ENCODE data around the gene EGFL8.

Gene EGFL8

DNA sequence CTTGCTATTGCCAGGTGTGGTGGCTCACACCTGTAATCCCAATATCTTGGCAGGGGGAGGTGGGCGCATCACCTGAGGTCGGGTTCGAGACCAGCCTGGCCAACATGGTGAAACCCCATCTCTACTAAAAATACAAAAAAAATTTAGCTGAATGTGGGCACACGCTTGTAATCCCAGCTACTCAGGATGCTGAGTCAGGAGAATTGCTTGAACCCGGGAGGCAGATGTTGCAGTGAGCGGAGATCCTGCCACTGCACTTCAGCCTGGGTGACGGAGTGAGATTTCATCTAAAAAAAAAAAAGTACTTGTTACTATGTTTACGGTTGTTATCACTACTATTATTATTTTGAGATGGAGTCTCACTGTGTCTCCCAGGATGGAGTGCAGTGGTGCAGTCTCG, 7.5 kb upstream of the EGFL8 start:
- H3K9me2 ChIP-seq (replicated peaks; ENCODE audit: low read depth, low read length): no peaks in the 10 kb centered on the region
- TF ChIP-seq EZH2phosphoT487 (IDR thresholded peaks at IDR 0.05; ENCODE audit: borderline replicate concordance): no peak
- TF ChIP-seq, protein P1, sequence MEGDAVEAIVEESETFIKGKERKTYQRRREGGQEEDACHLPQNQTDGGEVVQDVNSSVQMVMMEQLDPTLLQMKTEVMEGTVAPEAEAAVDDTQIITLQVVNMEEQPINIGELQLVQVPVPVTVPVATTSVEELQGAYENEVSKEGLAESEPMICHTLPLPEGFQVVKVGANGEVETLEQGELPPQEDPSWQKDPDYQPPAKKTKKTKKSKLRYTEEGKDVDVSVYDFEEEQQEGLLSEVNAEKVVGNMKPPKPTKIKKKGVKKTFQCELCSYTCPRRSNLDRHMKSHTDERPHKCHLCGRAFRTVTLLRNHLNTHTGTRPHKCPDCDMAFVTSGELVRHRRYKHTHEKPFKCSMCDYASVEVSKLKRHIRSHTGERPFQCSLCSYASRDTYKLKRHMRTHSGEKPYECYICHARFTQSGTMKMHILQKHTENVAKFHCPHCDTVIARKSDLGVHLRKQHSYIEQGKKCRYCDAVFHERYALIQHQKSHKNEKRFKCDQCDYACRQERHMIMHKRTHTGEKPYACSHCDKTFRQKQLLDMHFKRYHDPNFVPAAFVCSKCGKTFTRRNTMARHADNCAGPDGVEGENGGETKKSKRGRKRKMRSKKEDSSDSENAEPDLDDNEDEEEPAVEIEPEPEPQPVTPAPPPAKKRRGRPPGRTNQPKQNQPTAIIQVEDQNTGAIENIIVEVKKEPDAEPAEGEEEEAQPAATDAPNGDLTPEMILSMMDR (conservative IDR thresholded peaks at IDR 0.05; ENCODE audit: low read length): no peak
- H3K36me3 ChIP-seq (ENCODE audit: insufficient read depth, low read length): peaks cover 11% of the 10 kb centered on the region; the same call in 1 of the 2 replicates
- no peak overlapping the region for H3K4me3 ChIP-seq (ENCODE audit: low read length, poor library complexity, severe bottlenecking)
- no peaks in the 10 kb centered on the region for H4K20me1 ChIP-seq (ENCODE audit: insufficient read depth, low read length, poor library complexity, severe bottlenecking)
- no peaks in the 10 kb centered on the region for H3K9me3 ChIP-seq (ENCODE audit: insufficient read depth, low read depth, low read length)
- H2AFZ ChIP-seq (ENCODE audit: low read length): no peak overlapping the region
- H3F3A ChIP-seq (ENCODE audit: low read depth): no peaks in the 10 kb centered on the region
- H3K4me1 ChIP-seq (ENCODE audit: insufficient read depth, low read length, poor library complexity, severe bottlenecking): peaks cover 21% of the 10 kb centered on the region
- H3K9ac ChIP-seq (ENCODE audit: low read depth, low read length, poor library complexity, severe bottlenecking): no peak overlapping the region
- H3K79me2 ChIP-seq (ENCODE audit: insufficient read depth, low read length): peaks cover 17% of the 10 kb centered on the region
- H3K27me3 ChIP-seq (ENCODE audit: insufficient read depth, low read length, poor library complexity, severe bottlenecking): no peaks in the 10 kb centered on the region
- no peak overlapping the region for H3K4me2 ChIP-seq (ENCODE audit: low read depth, low read length, poor library complexity, severe bottlenecking)

DNA sequence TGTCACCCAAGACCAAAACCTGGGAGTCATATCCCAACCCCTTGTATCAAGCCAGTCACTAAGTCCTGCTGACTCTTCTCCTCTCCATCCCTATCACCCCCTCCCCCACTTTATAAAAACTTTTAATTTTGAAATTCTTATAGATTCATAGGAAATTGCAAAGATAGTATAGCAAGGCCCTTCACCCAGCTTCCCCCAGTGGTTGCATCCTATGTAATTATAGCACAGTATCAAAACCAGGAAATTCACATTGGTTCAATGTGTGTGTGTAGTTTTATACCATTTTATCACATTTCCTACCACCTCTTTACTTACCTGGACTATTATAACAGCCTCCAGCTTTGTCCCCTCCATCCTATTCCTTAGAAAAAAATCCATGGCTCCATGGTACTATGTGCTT, 6.3 kb upstream of the EGFL8 start:
- H3K9me3 ChIP-seq (ENCODE audit: insufficient read depth, low read depth, low read length): no peaks in the 10 kb centered on the region
- H3K4me1 ChIP-seq (ENCODE audit: insufficient read depth, low read length, poor library complexity, severe bottlenecking): peaks cover 19% of the 10 kb centered on the region
- no peaks in the 10 kb centered on the region for H3K27me3 ChIP-seq (ENCODE audit: insufficient read depth, low read length, poor library complexity, severe bottlenecking)
- H3K4me2 ChIP-seq (ENCODE audit: low read depth, low read length, poor library complexity, severe bottlenecking): no peak overlapping the region
- H2AFZ ChIP-seq (ENCODE audit: low read length): no peak overlapping the region
- no peaks in the 10 kb centered on the region for H3F3A ChIP-seq (ENCODE audit: low read depth)
- H3K9ac ChIP-seq (ENCODE audit: low read depth, low read length, poor library complexity, severe bottlenecking): no peak overlapping the region
- no peaks in the 10 kb centered on the region for H3K9me2 ChIP-seq (replicated peaks; ENCODE audit: low read depth, low read length)
- TF ChIP-seq, protein P1 (conservative IDR thresholded peaks at IDR 0.05; ENCODE audit: low read length): no peak
- no peak for TF ChIP-seq EZH2phosphoT487 (IDR thresholded peaks at IDR 0.05; ENCODE audit: borderline replicate concordance)
- H4K20me1 ChIP-seq (ENCODE audit: insufficient read depth, low read length, poor library complexity, severe bottlenecking): no peaks in the 10 kb centered on the region
- H3K4me3 ChIP-seq (ENCODE audit: low read length, poor library complexity, severe bottlenecking): no peak overlapping the region
- peaks cover 17% of the 10 kb centered on the region for H3K79me2 ChIP-seq (ENCODE audit: insufficient read depth, low read length)
- peaks cover 11% of the 10 kb centered on the region; the same call in 1 of the 2 replicates for H3K36me3 ChIP-seq (ENCODE audit: insufficient read depth, low read length)

DNA sequence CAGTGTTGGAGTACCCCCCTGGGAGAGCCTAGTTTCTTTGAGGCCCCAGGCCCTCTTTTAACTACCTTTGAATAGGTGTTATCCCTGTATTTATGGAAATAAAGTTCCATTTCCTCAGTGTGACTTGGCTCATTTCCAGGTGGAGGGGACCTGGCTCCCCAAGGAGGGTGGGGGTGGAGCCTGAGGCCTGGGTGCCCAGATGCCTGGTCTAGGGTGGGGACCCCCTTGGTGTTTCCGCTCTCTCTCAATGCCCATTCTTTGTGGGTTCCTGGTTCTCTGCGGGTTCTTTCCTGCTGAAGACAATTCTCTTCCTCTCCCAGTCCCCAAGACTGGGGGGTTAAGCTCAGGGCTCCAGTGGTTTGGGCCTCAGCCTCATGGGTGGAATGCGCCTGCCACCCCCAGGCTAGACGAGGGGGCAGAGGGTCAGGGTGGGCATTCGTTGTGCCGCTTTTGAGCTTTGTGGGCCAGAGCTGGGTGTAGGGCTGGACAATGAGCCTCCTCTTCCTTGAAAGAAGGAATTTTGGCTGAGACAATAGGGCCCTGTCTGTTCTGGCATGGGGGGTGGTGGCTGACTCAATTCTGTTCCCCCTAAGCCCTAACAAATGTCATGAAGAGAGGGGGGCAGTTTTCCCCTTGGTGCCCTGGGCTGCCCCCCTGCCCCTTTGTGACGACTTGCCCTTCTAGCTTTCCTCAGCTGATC, 686 bp upstream of the EGFL8 start:
- Histone ChIP-seq H4K20me1 (ENCODE audit: insufficient read depth, low read length, poor library complexity, severe bottlenecking) (no peaks in the 10 kb centered on the region), H3K9me3 (ENCODE audit: insufficient read depth, low read depth, low read length) (no peaks in the 10 kb centered on the region), H3K36me3 (ENCODE audit: insufficient read depth, low read length) (peaks cover 14% of the 10 kb centered on the region; the same call in 1 of the 2 replicates), H3K9ac (ENCODE audit: low read depth, low read length, poor library complexity, severe bottlenecking) (no peak overlapping the region), H2AFZ (ENCODE audit: low read length) (no peak overlapping the region), H3K9me2 (replicated peaks; ENCODE audit: low read depth, low read length) (no peaks in the 10 kb centered on the region), H3K4me2 (ENCODE audit: low read depth, low read length, poor library complexity, severe bottlenecking) (no peak overlapping the region), H3K27me3 (ENCODE audit: insufficient read depth, low read length, poor library complexity, severe bottlenecking) (no peaks in the 10 kb centered on the region), H3K4me3 (ENCODE audit: low read length, poor library complexity, severe bottlenecking) (no peak overlapping the region), H3K4me1 (ENCODE audit: insufficient read depth, low read length, poor library complexity, severe bottlenecking) (no peaks in the 10 kb centered on the region), H3K79me2 (ENCODE audit: insufficient read depth, low read length) (no peaks in the 10 kb centered on the region), H3F3A (ENCODE audit: low read depth) (no peaks in the 10 kb centered on the region)
- no peak for TF ChIP-seq EZH2phosphoT487 (IDR thresholded peaks at IDR 0.05; ENCODE audit: borderline replicate concordance)
- TF ChIP-seq, protein P1 (conservative IDR thresholded peaks at IDR 0.05; ENCODE audit: low read length): no peak

Data from Loucy (cell line).